GM18907 (cell line): ENCODE results near the gene PRLR.
"Not testable (repeated sequence)": the region's sequence is repeated elsewhere in the genome, so short reads cannot be mapped to it uniquely, and the experiment has no call there.

Experiments
- ATAC-seq: cut with Tn5 transposase; IDR thresholded peaks from one replicate; pipeline ENCODE4 v1.9.1; 2021; ENCODE audit warnings: mild to moderate bottlenecking, moderate library complexity; ENCODE audit not compliant: unreplicated experiment

PRLR gene

DNA sequence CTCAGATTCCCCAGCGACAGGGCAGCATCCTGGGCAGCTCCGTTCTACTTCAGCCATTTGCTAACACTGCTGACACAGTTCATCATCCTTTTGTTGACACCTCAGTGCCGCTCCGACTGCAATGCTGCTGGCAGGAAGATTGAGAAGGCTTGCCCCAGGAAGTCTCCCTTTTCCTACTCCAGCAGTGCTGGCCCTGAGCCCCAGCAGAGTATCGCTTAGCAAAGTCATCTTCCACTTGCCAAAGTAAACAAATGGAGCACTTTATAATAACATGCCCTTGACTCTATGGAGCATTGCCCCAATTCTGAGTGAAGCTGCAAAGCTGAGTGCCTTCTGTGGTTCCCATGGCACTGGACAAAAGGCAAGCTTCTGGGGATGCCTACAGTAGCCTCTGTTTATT lies 32.2 kb downstream of the PRLR start:
- ATAC-seq, result no peak

DNA sequence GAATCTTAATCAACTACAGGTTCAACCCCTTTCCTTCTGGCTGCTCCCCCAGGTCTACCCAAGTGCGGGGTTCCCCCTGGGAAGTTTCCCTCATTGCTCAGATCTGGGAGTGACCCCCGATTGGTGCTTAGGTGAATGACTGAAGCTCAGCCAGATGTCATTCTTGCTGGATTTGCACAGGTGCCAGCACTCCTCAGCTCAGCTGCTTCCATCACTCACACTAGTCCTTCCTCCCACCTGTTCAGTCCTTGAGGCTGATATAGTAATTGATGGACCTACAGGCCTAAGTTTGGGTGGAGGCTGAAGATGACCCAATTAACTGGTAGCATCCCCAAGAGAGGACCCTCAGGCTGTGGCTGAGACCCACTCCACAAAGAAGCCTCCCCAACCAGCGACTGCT lies 32.9 kb downstream of the PRLR start:
- no peak for ATAC-seq

DNA sequence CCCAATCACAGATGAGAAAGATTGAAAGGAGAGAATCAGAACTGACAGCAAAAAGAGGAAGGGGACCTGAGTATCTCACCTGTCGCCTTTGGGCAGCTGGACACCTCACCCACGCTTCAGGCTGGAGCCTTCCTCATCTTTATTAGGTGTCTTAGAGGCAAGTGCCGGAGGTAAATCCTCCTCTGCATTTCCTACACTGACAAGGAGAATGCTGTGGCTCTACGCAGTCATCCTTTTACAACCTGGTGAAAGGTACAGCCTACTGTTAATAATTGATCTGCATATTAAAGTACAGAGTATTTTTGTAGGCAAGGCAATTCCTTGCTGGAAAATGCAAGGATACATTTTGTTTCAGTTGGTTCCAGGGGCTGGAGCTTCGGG lies 34.8 kb downstream of the PRLR start:
- ATAC-seq, result no peak

DNA sequence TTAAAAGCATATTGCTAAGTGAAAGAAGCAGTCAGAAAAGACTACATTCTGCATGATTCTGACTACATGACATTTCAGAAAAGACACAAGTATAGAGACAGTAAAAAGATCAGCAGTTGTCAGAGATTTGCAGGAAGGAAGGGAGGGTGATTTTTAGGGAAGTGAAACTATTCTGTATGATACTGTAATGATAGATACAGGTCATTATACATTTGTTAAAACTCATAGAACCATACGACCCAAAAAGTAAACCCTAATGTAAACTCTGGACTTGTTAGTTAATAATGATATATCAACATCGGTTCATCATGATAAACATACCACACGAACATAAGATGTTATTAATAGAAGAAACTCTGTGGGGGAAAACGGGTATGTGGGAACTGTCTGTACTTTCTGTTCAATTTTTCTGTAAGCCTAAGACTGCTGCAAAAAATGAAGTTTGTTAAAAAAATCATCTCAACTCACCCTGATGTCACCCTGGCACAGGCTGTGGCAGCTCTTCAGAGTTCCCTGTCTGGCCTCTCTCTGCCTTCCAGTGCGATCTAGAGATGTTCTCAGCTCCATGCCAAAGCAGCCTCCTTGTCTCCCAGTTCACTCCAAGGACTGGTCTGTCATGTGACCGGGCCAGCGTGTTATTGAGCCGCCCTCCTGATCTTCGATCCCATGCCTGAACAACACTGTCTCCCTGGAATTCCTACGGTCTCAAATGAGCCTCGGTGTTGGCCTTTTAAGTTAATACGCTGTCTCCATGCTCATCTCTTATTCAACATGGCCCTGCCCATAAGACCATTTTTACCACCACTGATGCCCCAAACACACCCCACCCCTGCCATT lies 35.4 kb downstream of the PRLR start:
- peak; percentile 97 for ATAC-seq

DNA sequence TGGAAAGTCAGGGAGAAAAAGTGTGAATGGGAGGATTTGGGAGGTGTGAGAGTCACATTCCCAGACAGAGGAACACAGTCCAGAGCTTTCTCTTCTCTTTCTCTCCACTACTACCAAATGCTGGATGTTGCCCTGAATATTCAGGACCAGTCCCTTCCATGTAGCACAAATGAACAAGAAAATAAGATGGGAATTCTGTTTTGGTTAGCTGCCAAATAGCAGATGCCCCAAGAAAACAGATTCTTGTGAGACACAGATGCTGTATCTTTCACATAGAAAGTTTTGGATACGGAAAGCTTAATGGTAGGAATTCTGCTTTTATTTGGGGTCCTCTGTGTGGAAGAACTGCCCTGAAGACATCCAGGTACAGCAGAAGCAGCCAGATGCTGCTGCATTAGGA lies 37.8 kb downstream of the PRLR start:
- ATAC-seq, result no peak

DNA sequence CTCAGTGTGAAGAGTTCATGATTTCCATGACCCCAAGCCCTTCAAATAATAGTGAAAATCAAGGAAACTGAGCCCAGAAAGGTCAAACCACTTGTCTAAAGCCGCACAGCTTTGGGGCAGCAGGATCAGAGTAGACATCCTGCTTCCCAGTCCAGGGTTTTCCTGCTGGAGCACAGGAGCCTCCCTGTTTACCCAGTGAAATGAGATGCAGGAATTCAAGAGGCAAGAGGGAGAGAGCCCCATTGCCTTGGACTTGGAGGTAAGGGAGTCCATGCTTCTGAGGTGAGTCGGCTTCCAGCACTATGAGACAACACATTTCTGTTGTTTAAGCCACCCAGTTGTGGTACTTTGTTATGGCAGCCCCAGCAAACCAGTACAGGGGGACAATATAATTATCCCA lies 40.5 kb downstream of the PRLR start:
- ATAC-seq, result not testable (repeated sequence)

DNA sequence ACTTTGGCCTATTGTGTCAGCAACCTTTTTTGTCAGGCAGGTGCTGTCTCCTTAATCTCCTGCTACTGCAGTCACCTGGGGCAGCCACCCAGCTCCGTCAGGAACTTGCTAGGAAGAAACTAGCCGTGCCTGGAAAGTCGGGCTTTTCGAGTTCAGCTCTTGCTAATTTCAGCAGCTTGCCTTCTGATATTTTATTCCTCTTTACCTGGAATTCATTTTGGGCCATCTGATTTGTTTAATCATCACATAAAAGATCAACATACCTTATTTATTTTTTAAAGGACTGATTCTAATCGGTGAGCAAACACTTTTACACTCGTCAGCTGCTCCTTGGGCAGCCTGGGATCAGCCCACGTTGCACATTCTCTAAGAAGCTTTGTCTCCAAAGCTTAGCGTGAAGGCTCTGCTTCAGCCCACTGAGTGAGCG lies 42.2 kb downstream of the PRLR start:
- no peak for ATAC-seq

DNA sequence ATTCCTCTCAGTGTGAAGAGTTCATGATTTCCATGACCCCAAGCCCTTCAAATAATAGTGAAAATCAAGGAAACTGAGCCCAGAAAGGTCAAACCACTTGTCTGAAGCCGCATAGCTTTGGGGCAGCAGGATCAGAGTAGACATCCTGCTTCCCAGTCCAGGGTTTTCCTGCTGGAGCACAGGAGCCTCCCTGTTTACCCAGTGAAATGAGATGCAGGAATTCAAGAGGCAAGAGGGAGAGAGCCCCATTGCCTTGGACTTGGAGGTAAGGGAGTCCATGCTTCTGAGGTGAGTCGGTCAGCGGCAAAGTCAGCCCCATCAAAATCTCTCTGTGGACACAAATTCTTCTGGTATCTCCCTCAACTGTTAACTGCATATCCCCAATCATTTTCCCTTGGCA lies 42.7 kb downstream of the PRLR start:
- not testable (repeated sequence) for ATAC-seq

DNA sequence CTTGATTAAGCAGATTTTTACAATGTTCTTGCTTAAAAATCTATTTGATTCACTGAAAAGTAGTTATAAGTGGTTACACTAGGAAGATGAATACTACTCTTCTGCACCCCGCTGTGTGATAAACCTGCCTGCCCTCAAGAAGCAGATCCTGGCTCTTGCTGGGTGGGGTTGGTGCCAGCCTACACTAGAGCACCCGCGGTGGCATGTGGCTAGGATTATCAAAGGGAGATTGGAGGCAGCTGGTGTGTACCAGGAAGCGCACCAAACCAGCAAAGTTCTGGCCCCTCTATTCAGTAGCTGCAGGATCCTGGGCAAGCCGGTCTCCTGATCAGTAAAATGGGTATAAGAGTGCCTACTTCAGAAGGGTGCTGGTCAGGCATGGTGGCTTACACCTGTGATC lies 43.5 kb downstream of the PRLR start:
- no peak for ATAC-seq

DNA sequence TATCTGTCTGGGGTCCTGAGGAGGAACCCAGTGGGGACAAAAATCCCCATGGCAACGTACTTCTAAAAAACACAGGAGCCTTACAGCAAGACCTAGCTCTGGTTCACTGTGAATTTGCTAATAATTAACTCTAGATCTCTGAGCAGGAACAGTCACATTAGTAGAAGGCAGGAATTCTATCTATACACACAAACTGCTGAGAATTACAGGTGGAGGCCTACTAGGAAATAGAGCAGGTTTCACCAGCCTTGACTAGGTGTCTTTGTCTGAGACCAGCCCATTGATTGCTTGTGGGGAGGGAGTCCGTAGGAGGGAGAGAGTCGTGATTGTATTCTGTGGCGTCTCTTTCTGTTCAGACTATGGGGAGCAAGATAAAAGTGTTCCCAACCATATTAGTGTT lies 44.8 kb downstream of the PRLR start:
- ATAC-seq, result no peak

DNA sequence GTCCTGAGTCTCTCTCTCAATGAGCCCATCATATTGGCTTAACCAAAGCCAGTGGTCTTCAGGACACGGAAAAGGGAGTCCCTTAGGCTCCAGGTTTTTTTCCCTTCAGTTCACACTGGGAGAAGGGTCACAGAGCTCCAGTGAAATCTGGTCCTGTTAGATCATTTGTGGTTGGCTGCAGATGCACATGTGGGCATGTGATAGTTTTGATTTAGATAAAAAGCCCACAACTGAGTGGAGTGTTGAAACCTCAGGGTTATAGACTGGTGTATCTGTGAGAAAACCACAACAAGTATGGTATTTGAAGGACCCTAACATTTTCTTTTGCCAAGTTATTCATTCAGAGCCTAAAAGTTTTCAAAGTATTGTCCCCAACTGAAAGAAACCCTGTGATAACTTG lies 46.7 kb downstream of the PRLR start:
- ATAC-seq, result peak; percentile 37

DNA sequence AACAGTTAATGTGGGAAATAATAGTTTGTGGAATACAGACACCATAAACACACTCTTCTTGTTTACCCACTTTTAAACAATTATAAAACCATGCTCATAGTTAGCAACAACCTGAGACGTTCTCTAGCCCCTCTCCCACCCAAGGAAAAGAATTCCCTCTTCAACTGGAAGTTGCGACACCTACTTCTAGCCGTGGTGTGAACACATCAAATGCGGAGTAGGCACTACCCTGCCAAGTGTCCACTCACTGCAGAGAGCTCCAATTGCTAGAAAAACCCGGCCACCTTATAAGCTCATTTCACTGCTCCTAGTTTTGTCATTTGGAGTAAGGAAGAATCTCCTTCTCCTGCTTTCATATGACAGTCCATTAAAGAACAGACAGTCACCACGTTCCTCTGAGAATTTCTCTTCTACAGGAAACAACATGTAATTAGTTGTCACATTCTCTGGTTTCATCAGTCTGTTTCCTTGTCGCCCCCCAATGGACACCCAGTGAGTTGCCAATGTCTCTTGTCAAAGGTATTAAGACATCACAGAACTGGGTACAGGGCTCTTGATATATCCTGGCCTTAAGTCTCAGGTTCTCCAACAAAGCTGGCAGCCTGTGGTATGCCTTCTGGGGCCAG lies 47.3 kb downstream of the PRLR start:
- peak; percentile 85 for ATAC-seq

DNA sequence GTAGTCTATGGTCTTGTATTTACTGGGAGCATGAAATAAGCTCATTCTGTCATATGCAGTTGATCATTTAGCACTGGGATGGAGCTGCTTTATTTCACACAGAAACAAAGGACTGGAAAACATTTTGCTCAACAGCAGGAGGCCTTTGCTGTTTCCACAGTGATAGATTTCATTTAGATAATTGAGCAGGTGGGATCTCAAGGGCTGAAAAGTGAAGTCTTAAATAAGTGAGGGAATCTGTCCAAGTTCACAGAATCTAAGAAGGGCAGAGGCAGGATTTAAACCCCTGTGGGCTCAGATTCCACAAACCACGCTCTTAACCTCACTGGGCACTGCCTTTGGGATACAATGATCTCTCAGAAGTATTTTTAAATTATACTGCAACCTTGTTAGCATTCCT lies 47.8 kb downstream of the PRLR start:
- ATAC-seq, result no peak

DNA sequence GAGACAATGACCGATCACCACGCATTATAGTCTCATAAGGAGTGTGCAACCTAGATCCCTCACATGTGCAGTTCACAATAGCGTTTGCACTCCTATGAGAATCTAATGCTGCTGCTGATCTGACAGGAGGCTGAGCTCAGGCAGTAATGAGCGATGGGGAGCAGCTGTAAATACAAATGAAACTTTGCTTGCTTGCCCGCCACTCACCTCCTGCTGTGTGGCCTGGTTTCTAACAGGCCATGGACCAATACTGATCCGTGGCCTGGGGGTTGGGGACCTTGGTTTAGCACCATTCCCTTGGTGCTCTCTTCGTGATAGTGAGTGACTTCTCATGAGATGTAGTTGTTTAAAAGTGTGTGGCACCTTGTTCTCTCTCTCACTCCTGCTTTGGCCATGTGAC lies 50.2 kb downstream of the PRLR start:
- ATAC-seq, result no peak

DNA sequence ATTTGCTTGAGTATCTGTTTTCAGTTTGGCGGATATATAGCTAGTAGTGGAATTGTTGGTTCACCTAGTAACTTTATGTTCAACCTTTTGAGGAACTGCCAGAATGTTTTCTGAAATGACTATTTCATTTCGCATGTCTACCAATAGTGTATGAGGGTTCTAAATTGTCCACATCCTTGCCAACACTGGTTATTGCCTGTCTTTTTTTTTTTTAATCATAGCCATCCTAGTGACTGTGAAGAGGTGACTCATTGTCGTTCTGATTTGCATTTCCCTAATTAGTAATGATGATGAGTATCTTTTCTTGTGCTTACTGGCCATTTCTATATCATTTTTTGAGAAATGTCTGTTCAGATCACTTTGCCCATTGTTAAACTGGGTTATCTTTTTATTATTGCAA lies 52.5 kb downstream of the PRLR start:
- no peak for ATAC-seq

DNA sequence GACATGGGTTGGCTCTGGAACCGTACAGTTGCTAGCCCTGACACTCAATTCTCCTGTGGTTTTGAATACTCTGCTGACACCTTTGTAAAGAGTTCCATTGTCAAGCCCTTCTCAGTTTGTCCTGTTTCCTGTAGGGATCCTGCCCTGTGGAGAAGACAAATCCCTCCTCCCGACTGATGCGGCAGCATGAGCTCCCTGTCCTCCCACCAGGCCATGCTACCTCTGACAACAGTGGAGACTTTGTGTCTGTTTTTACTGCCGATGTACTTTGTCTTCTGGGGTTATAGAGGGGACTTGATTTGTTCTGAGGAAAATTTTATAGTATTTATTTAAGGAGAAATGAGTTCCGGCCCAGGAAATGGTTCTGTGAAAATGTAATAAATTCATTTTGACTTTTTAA lies 57.8 kb downstream of the PRLR start:
- ATAC-seq, result no peak

DNA sequence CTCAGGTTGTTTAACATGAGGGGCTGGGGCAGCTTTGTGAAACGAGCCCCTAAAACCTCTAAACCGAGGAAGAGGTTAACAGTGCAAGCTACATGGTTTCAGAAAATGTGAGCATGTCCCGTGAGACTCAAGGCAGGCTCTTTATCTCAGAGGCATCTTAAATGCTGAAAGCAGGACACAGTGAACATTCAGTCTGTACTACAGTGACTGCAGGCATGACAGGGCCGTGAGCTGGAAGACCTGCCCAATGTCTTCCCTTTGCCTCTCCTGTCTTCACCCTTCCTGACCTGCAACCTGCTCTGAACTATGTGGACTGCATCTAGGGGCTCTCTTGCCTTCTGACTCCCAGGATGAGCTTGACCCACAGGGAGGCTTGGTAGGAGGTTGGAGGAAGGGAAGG lies 58.3 kb downstream of the PRLR start:
- ATAC-seq, result no peak

DNA sequence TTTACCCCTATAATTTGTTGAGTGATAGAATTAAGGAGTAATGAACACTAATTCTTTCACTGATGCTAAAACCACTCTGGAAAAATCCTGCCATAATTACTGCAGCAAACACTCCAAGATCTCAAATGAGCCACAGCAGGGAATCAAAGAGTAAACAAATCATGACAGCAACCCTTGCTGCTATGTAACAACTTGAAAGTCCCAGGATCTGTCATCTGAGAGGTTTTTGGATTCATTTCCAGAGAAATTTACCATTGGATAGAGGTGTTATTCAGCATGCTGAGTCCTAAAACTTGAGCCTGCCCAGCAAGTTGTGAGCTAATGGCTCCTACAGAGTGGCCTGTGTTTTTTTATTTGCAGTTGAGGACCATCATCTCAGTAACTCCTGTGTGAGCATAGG lies 59.2 kb downstream of the PRLR start:
- no peak for ATAC-seq

DNA sequence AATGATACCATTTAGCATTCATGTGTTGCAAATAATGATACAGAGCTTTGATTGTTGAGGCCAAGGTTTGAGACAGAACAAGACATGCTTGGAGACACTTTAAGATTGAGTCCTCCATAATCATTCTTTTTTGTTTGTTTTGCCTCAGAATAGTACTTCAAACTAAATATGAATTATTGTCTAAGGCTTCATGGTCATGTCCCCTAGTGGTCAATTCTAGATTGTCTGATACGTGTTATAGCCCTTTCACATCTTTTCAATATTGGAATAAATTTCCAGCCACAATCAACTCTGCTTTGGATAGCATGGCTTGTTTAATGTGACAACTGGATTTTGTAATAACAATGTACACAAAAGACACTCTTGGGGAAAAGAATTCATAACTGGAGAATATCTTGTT lies 64.2 kb downstream of the PRLR start:
- no peak for ATAC-seq

DNA sequence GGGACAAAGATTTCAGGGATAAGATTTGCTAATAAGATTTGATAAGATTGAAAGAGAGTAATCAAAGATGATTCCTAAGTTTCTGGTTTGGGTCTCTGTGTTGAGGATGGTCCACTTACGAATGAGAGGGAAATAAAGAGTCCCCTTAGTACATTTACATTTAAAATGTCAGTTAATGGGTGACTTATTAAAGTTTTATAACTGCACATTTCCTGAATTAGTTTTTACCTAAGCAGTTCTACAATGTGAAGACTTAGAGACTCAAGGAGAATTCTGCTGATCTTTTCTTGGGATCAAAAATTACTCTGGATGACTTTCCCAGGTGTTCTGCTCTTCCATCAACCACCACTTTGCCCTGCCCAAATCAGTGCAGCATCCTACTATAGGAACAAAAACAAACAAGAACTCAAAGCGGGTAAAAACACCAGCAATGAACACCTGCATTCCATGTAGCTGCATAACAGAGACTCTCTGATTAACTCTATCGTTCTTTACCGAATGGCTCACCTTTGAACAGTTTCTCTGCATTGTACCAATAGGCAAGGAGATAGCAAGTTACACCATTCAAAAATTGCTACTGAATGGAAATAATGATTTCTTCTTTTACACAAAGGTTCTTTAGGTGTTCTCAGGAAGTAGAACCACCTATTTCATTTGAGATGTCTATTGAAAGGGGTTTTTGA lies 65.3 kb downstream of the PRLR start:
- no peak for ATAC-seq

DNA sequence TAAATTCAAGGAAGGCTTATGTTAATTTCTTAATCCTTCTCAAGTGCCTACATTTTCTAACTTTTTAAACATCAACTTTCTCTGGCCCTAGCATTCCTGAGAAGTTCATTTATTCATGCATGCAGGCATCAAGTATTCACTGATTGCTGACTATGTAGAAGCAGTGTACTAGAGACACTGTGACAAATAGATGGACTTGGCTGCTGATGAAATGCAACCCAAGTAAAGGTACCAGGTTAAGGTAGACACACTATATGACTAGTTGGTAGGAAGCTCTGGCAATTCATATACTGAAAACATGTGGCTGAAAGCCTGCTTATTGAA lies 66.6 kb downstream of the PRLR start:
- ATAC-seq, result no peak
